ENCODE data around the gene ATN1.

DNA sequence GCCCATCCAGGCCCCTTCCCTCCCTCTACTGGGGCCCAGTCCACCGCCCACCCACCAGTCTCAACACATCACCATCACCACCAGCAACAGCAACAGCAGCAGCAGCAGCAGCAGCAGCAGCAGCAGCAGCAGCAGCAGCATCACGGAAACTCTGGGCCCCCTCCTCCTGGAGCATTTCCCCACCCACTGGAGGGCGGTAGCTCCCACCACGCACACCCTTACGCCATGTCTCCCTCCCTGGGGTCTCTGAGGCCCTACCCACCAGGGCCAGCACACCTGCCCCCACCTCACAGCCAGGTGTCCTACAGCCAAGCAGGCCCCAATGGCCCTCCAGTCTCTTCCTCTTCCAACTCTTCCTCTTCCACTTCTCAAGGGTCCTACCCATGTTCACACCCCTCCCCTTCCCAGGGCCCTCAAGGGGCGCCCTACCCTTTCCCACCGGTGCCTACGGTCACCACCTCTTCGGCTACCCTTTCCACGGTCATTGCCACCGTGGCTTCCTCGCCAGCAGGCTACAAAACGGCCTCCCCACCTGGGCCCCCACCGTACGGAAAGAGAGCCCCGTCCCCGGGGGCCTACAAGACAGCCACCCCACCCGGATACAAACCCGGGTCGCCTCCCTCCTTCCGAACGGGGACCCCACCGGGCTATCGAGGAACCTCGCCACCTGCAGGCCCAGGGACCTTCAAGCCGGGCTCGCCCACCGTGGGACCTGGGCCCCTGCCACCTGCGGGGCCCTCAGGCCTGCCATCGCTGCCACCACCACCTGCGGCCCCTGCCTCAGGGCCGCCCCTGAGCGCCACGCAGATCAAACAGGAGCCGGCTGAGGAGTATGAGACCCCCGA lies 9.1 kb downstream of the ATN1 start:
- TF ChIP-seq CTCF (conservative IDR thresholded peaks at IDR 0.05; ENCODE audit: low read length), result peak; percentile 67
- TF ChIP-seq EZH2phosphoT487 (IDR thresholded peaks at IDR 0.05; ENCODE audit: borderline replicate concordance, low read depth, low read length), result no peak

Data from OCI-LY7 (cell line).